Trophoblast cell (in vitro differentiated cells and primary cell): ENCODE results near the gene INTU.
A peak's percentile ranks its signal among the peaks of the same experiment; 100 is the strongest.

Experiments
- DNase-seq, 2 donors: peaks; one replicate each; pipeline ENCODE4 v3.0.0-alpha.2; 2016
- H2AFZ ChIP-seq: 2 replicates; pipeline ENCODE4 v1.6.1; 2013; ENCODE audit warnings: low read length, moderate library complexity, mild to moderate bottlenecking; ENCODE audit not compliant: insufficient read depth, poor library complexity
- H2AK5ac ChIP-seq: 2 replicates; pipeline ENCODE4 v1.6.1; 2013; ENCODE audit warnings: mild to moderate bottlenecking, low read length
- H2BK120ac ChIP-seq: 2 replicates; pipeline ENCODE4 v1.6.1; 2013; ENCODE audit warnings: low read length, mild to moderate bottlenecking, moderate library complexity; ENCODE audit not compliant: insufficient read depth, poor library complexity
- H2BK12ac ChIP-seq: 2 replicates; pipeline ENCODE4 v1.6.1; 2013; ENCODE audit warnings: mild to moderate bottlenecking, low read length, moderate library complexity
- H2BK5ac ChIP-seq: 2 replicates; pipeline ENCODE4 v1.6.1; 2013; ENCODE audit warnings: low read length, low read depth, moderate library complexity, mild to moderate bottlenecking; ENCODE audit not compliant: poor library complexity
- H3K14ac ChIP-seq: 2 replicates; pipeline ENCODE4 v1.6.1; 2013; ENCODE audit warnings: mild to moderate bottlenecking, low read length
- H3K18ac ChIP-seq: 2 replicates; pipeline ENCODE4 v1.6.1; 2013; ENCODE audit warnings: mild to moderate bottlenecking, low read length
- H3K23ac ChIP-seq: 2 replicates; pipeline ENCODE4 v1.6.1; 2013; ENCODE audit warnings: low read length
- H3K27ac ChIP-seq: 2 replicates; pipeline ENCODE4 v1.5.1; 2013; ENCODE audit warnings: low read depth, mild to moderate bottlenecking, inconsistent platforms, low read length, moderate library complexity
- H3K27me3 ChIP-seq: 2 replicates; pipeline ENCODE4 v1.6.1; 2013; ENCODE audit warnings: inconsistent platforms, mild to moderate bottlenecking, low read length, moderate library complexity; ENCODE audit not compliant: insufficient read depth
- H3K36me3 ChIP-seq, 2 experiments: 1 replicate in 1 of 2; 2 replicates in 1 of 2; pipeline ENCODE4 v1.6.1; 2013; ENCODE audit warnings: low read length in 2 of 2, mild to moderate bottlenecking in 2 of 2, moderate library complexity in 1 of 2; ENCODE audit not compliant: insufficient read depth in 2 of 2, control insufficient read depth in 1 of 2
- H3K4ac ChIP-seq: 2 replicates; pipeline ENCODE4 v1.6.1; 2013; ENCODE audit warnings: low read depth, mild to moderate bottlenecking, low read length, moderate library complexity
- H3K4me1 ChIP-seq, 2 experiments: 1 replicate in 1 of 2; 2 replicates in 1 of 2; pipeline ENCODE4 v1.6.1; 2013; ENCODE audit warnings: low read length in 2 of 2, mild to moderate bottlenecking in 2 of 2, moderate library complexity in 1 of 2; ENCODE audit not compliant: insufficient read depth in 2 of 2, control insufficient read depth in 1 of 2
- H3K4me2 ChIP-seq: 2 replicates; pipeline ENCODE4 v1.6.1; 2013; ENCODE audit warnings: inconsistent platforms, mild to moderate bottlenecking, low read length, moderate library complexity
- H3K4me3 ChIP-seq: 2 replicates; pipeline ENCODE4 v1.5.1; 2013; ENCODE audit warnings: mild to moderate bottlenecking, low read depth, low read length, inconsistent platforms
- H3K79me1 ChIP-seq: one replicate; pipeline ENCODE4 v1.6.1; 2013; ENCODE audit warnings: low read length
- H3K79me2 ChIP-seq: 2 replicates; pipeline ENCODE4 v1.6.1; 2013; ENCODE audit warnings: low read length, mild to moderate bottlenecking; ENCODE audit not compliant: control insufficient read depth, insufficient read depth, poor library complexity
- H3K9ac ChIP-seq: 2 replicates; pipeline ENCODE4 v1.6.1; 2013; ENCODE audit warnings: mild to moderate bottlenecking, low read length
- H3K9me3 ChIP-seq: 2 replicates; pipeline ENCODE4 v1.6.1; 2013; ENCODE audit warnings: low read depth, mild to moderate bottlenecking, control low read depth, inconsistent platforms, low read length; ENCODE audit not compliant: insufficient read depth
- H4K12ac ChIP-seq: 2 replicates; pipeline ENCODE4 v1.6.1; 2013; ENCODE audit warnings: low read depth, mild to moderate bottlenecking, low read length, moderate library complexity
- H4K8ac ChIP-seq: 2 replicates; pipeline ENCODE4 v1.6.1; 2013; ENCODE audit warnings: low read depth, mild to moderate bottlenecking, low read length, moderate library complexity
- H4K91ac ChIP-seq: one replicate; pipeline ENCODE4 v1.6.1; 2013; ENCODE audit warnings: low read depth, mild to moderate bottlenecking, low read length, moderate library complexity
- WGBS: extraction: QIAGEN DNeasy Blood & Tissue Kit; methylation state at CpG from one replicate; pipeline ENCODE4 v1.1.7; 2013; ENCODE audit warnings: missing lambda C conversion rate; ENCODE audit not compliant: insufficient read length, insufficient coverage; ENCODE audit errors: extremely low coverage; 5-methylcytosine and 5-hydroxymethylcytosine counted together

The INTU gene

GRCh38 chr4:127709456-127709855 is 76.7 kb downstream of the INTU start:
- H3K79me1 ChIP-seq = no peaks in the 10 kb centered on the region
- peaks cover 1 to 7% of the 10 kb centered on the region in 2 experiments for H3K36me3 ChIP-seq

GRCh38 chr4:127730142-127730913 is 97.6 kb downstream of the INTU start, which contains the start of gene SLC25A31:
TSS of gene SLC25A31 (plus strand) at chr4:127730400. CDS start at chr4:127730546, 146 bp downstream.
- WGBS = no CpG with 5 or more reads among the region's 64 CpGs
- H3K27ac ChIP-seq = no peak within 1 kb of the TSS
- H3K18ac ChIP-seq = no peak within 1 kb of the TSS
- H3K4ac ChIP-seq = no peak within 1 kb of the TSS
- H3K27me3 ChIP-seq = no peaks in the 10 kb centered on the region
- H3K9me3 ChIP-seq = no peaks in the 10 kb centered on the region
- no peaks in the 10 kb centered on the region for H3K36me3 ChIP-seq
- H3K79me1 ChIP-seq = no peaks in the 10 kb centered on the region
- no peak within 1 kb of the TSS for H2AK5ac ChIP-seq
- H2BK12ac ChIP-seq = no peak within 1 kb of the TSS
- no peaks in the 10 kb centered on the region for H3K79me2 ChIP-seq
- no peak within 1 kb of the TSS for H4K12ac ChIP-seq
- H3K14ac ChIP-seq = no peak within 1 kb of the TSS
- H4K91ac ChIP-seq = no peak within 1 kb of the TSS
- no peaks in the 10 kb centered on the region for H3K4me1 ChIP-seq
- H3K9ac ChIP-seq = no peak within 1 kb of the TSS
- no peak for DNase-seq
- H3K23ac ChIP-seq = no peak within 1 kb of the TSS
- no peak within 1 kb of the TSS for H2AFZ ChIP-seq
- no peak within 1 kb of the TSS for H4K8ac ChIP-seq
- H3K4me2 ChIP-seq = no peak within 1 kb of the TSS
- no peak within 1 kb of the TSS for H2BK5ac ChIP-seq
- H3K4me3 ChIP-seq = no peak within 1 kb of the TSS
- no peak within 1 kb of the TSS for H2BK120ac ChIP-seq

More at GRCh38 chr4:127709456-127709855, 76.7 kb downstream of the INTU start:
- H3K4me1 ChIP-seq = peaks cover 0 to 3% of the 10 kb centered on the region in 2 experiments
- no peak overlapping the region for H3K4me2 ChIP-seq
- H4K12ac ChIP-seq = no peak overlapping the region
- no peaks in the 10 kb centered on the region for H3K79me2 ChIP-seq
- no peak overlapping the region for H2BK5ac ChIP-seq
- no peak overlapping the region for H2BK120ac ChIP-seq
- no peak overlapping the region for H3K18ac ChIP-seq
- H3K27ac ChIP-seq = no peak overlapping the region
- no peak overlapping the region for H4K8ac ChIP-seq
- H2BK12ac ChIP-seq = no peak overlapping the region
- no peak overlapping the region for H2AFZ ChIP-seq
- DNase-seq = no peak
- H3K9me3 ChIP-seq = no peaks in the 10 kb centered on the region
- H2AK5ac ChIP-seq = no peak overlapping the region
- no peak overlapping the region for H4K91ac ChIP-seq
- WGBS = no CpG with 5 or more reads among the region's 3 CpGs
- no peak overlapping the region for H3K4me3 ChIP-seq
- no peak overlapping the region for H3K9ac ChIP-seq
- H3K4ac ChIP-seq = no peak overlapping the region
- no peak overlapping the region for H3K14ac ChIP-seq
- H3K23ac ChIP-seq = no peak overlapping the region
- H3K27me3 ChIP-seq = no peaks in the 10 kb centered on the region

GRCh38 chr4:127731406-127731805 is 98.6 kb downstream of the INTU start:
- Histone ChIP-seq H3K14ac (no peak overlapping the region), H3K27me3 (no peaks in the 10 kb centered on the region), H3K9ac (no peak overlapping the region), H3K79me2 (no peaks in the 10 kb centered on the region), H3K4me3 (no peak overlapping the region), H3K4me2 (no peak overlapping the region), H3K9me3 (no peaks in the 10 kb centered on the region), H3K36me3 (no peaks in the 10 kb centered on the region), H4K12ac (no peak overlapping the region), H2AK5ac (no peak overlapping the region), H3K18ac (no peak overlapping the region), H2BK12ac (no peak overlapping the region), H3K4ac (no peak overlapping the region), H4K91ac (no peak overlapping the region), H2AFZ (no peak overlapping the region), H2BK5ac (no peak overlapping the region), H3K79me1 (no peaks in the 10 kb centered on the region), H3K23ac (no peak overlapping the region), H3K27ac (no peak overlapping the region), H2BK120ac (no peak overlapping the region), H4K8ac (no peak overlapping the region), H3K4me1 (no peaks in the 10 kb centered on the region)
- WGBS = no CpG with 5 or more reads among the region's 19 CpGs
- no peak for DNase-seq

- H3K79me2 ChIP-seq = no peaks in the 10 kb centered on the region
- H2BK5ac ChIP-seq = no peak overlapping the region
- no peak overlapping the region for H3K18ac ChIP-seq
- H3K4me2 ChIP-seq = no peak overlapping the region
- no peaks in the 10 kb centered on the region for H3K36me3 ChIP-seq
- H3K14ac ChIP-seq = no peak overlapping the region
- H3K4ac ChIP-seq = no peak overlapping the region
- no peaks in the 10 kb centered on the region for H3K9me3 ChIP-seq
- peak; percentile 11 to 84 for DNase-seq
- no peaks in the 10 kb centered on the region for H3K79me1 ChIP-seq
- H3K9ac ChIP-seq = no peak overlapping the region
- H4K8ac ChIP-seq = no peak overlapping the region
- no peak overlapping the region for H4K12ac ChIP-seq
- H4K91ac ChIP-seq = no peak overlapping the region
- H3K27ac ChIP-seq = no peak overlapping the region
- H2AFZ ChIP-seq = no peak overlapping the region
- H3K23ac ChIP-seq = no peak overlapping the region
- no peak overlapping the region for H2AK5ac ChIP-seq
- H2BK120ac ChIP-seq = no peak overlapping the region
- no CpG with 5 or more reads among the region's 8 CpGs for WGBS
- H2BK12ac ChIP-seq = no peak overlapping the region
- no peak overlapping the region for H3K4me3 ChIP-seq
- no peaks in the 10 kb centered on the region for H3K27me3 ChIP-seq
- H3K4me1 ChIP-seq = no peaks in the 10 kb centered on the region
These were observed 100.0 kb downstream of the INTU start for GRCh38 chr4:127732623-127733328.
